ENCODE results near the gene ANKRD49. TPM values are rescaled to one million over a fixed set of nuclear protein-coding genes. Genes with fewer than 3 reads are reported as not detected.

Gene ANKRD49
- total and polyA plus RNA-seq, 2 of the 8 experiments (the other 6 are each of a cell fraction or from before 2014, with no cell fraction given) = 7.4 to 12.2 TPM

GRCh38 chr11:94515398-94515797, 21.6 kb downstream of the ANKRD49 start:
- Histone ChIP-seq H3K56ac (replicated peaks; ENCODE audit: insufficient read length, low read depth, low read length) (no peak overlapping the region), H2BK12ac (ENCODE audit: low read depth, low read length) (no peak overlapping the region), H3K18ac (ENCODE audit: extremely low read depth, low read length) (no peak overlapping the region), H3K4me3 (ENCODE audit: extremely low read depth in 1 of 4, insufficient read depth in 2 of 4, low read depth in 3 of 4, low read length in 4 of 4) (no peak overlapping the region), H2BK120ac (replicated peaks; ENCODE audit: low read depth, low read length) (no peak overlapping the region), H2BK5ac (ENCODE audit: low read depth, low read length) (no peak overlapping the region), H4K8ac (ENCODE audit: extremely low read depth, insufficient read depth, low read length) (no peak overlapping the region), H2AK5ac (ENCODE audit: low read depth, low read length) (no peak overlapping the region), H4K91ac (replicated peaks; ENCODE audit: insufficient read length, low read length) (no peak overlapping the region), H4K20me1 (replicated peaks in 1 of 2; ENCODE audit: control insufficient read depth in 1 of 2, insufficient read depth in 2 of 2, low read length in 2 of 2) (peaks cover 0 to 2% of the 10 kb centered on the region in 2 experiments), H3K27ac (ENCODE audit: low read depth, low read length) (no peak overlapping the region), H2AFZ (ENCODE audit: low read length) (no peak overlapping the region), H3K36me3 (ENCODE audit: control insufficient read depth in 2 of 4, insufficient read depth in 4 of 4, low read length in 3 of 4) (no peaks in the 10 kb centered on the region), H3K27me3 (replicated peaks in 1 of 4; ENCODE audit: control insufficient read depth in 3 of 4, extremely low read depth in 1 of 4, insufficient read depth in 3 of 4, low read length in 3 of 4) (peaks cover 0 to 14% (median 13%) of the 10 kb centered on the region in 4 experiments; a peak in 5 of 7 replicates), H3K4me2 (ENCODE audit: insufficient read depth in 1 of 2, low read depth in 2 of 2, low read length in 2 of 2) (no peak overlapping the region), H3K23me2 (ENCODE audit: low read depth, low read length) (peaks cover 9% of the 10 kb centered on the region), H3K79me1 (ENCODE audit: low read depth, low read length) (no peaks in the 10 kb centered on the region; the same call in 1 of the 2 replicates), H3K4ac (replicated peaks; ENCODE audit: insufficient read length, low read depth, low read length) (no peak overlapping the region), H3K23ac (ENCODE audit: insufficient read length) (no peak overlapping the region), H3K9ac (replicated peaks in 1 of 4; ENCODE audit: extremely low read depth in 1 of 4, low read depth in 3 of 4, low read length in 3 of 4) (no peak overlapping the region), H4K5ac (ENCODE audit: insufficient read length, low read depth, low read length) (no peak overlapping the region), H3K9me3 (ENCODE audit: insufficient read depth in 2 of 2, low read depth in 1 of 2, low read length in 1 of 2) (no peaks in the 10 kb centered on the region), H2BK15ac (ENCODE audit: low read length) (no peak overlapping the region), H3K4me1 (replicated peaks in 1 of 4; ENCODE audit: control insufficient read depth in 3 of 4, insufficient read depth in 4 of 4, low read length in 3 of 4) (peaks cover 0 to 4% (median 0%) of the 10 kb centered on the region in 4 experiments; a peak in 2 of 7 replicates), H2BK20ac (ENCODE audit: low read length) (no peak overlapping the region), H3K14ac (ENCODE audit: insufficient read length) (no peak overlapping the region), H3K79me2 (ENCODE audit: control insufficient read depth in 1 of 2, insufficient read depth in 2 of 2, low read length in 2 of 2) (no peaks in the 10 kb centered on the region)
- ChIA-PET POLR2A (ENCODE audit: partially characterized antibody) (no interaction called here), CTCF (ENCODE audit: partially characterized antibody) (interaction anchor here (1.0 to 2.8 kb wide), 3 partner anchors 11 to 209 kb away, joined by 3 to 10 read pairs (median 3); no protein-coding TSS in a partner anchor)
- TF ChIP-seq SAP30 (IDR thresholded peaks at IDR 0.05; ENCODE audit: insufficient read depth, insufficient replicate concordance, low read length) = no peak
- TF ChIP-seq MAFK (IDR thresholded peaks at IDR 0.05; ENCODE audit: low read depth, low read length) = no peak
- no peak for TF ChIP-seq ATF3 (IDR thresholded peaks at IDR 0.05; ENCODE audit: insufficient read depth, low read depth, low read length)
- TF ChIP-seq HDAC2 (IDR thresholded peaks at IDR 0.05; ENCODE audit: borderline replicate concordance in 1 of 2, low read depth in 2 of 2, low read length in 2 of 2) = no peak
- no peak for TF ChIP-seq TAF1 (IDR thresholded peaks at IDR 0.05; ENCODE audit: low read depth, low read length)
- no peak for TF ChIP-seq HDAC6 (IDR thresholded peaks at IDR 0.05; ENCODE audit: low read depth, low read length)
- TF ChIP-seq BCL11A (IDR thresholded peaks at IDR 0.05; ENCODE audit: low read depth in 2 of 2, low read length in 2 of 2) = no peak
- FAIRE-seq = no peak
- DNase-seq (ENCODE audit: low read depth in 1 of 2, low spot score in 2 of 2) = no peak
- WGBS, 2 experiments (ENCODE audit: extremely low coverage in 1 of 2, insufficient coverage in 1 of 2, insufficient read length in 1 of 2, insufficient replicate concordance in 2 of 2, low coverage in 1 of 2, low lambda C conversion rate in 2 of 2, missing lambda C conversion rate in 1 of 2) = 85% methylated on average over 2 of the region's 2 CpGs; no CpG with 5 or more reads in 1 of the 2 experiments

All from H1 (cell line).